HG03045 (cell line): ENCODE data around the gene IL34.

Experiments used
- ATAC-seq: cut with Tn5 transposase; IDR thresholded peaks from one replicate; pipeline ENCODE4 v1.9.1; 2021; ENCODE audit warnings: mild to moderate bottlenecking, moderate library complexity; ENCODE audit not compliant: unreplicated experiment

IL34 gene

GRCh38 chr16:70676675-70677498 lies 30.5 kb downstream of the IL34 start:
- no peak for ATAC-seq

- no peak for ATAC-seq
Measured at GRCh38 chr16:70677499-70678120, 31.3 kb downstream of the IL34 start.

- no peak for ATAC-seq
Measured at GRCh38 chr16:70678121-70678897, 31.9 kb downstream of the IL34 start.

GRCh38 chr16:70678898-70679670 lies 32.7 kb downstream of the IL34 start:
- ATAC-seq = no peak

- no peak for ATAC-seq
Measured at GRCh38 chr16:70679671-70680494, 33.5 kb downstream of the IL34 start.

- no peak for ATAC-seq
Measured at GRCh38 chr16:70680495-70681381, 34.4 kb downstream of the IL34 start.

GRCh38 chr16:70681382-70682238 lies 35.3 kb downstream of the IL34 start:
- ATAC-seq = no peak

- no peak for ATAC-seq
Measured at GRCh38 chr16:70682239-70683145, 36.1 kb downstream of the IL34 start.

- ATAC-seq = no peak
Measured at GRCh38 chr16:70683146-70683944, 37.0 kb downstream of the IL34 start.

- no peak for ATAC-seq
Measured at GRCh38 chr16:70684146-70685060, 38.0 kb downstream of the IL34 start.

GRCh38 chr16:70685061-70685937 lies 38.9 kb downstream of the IL34 start:
- no peak for ATAC-seq

GRCh38 chr16:70685938-70686375 lies 39.6 kb downstream of the IL34 start, which contains the start of gene MTSS2:
Gene MTSS2, minus strand, starts transcription at chr16:70686053. Its CDS starts 262 bp downstream, at chr16:70685791.
- ATAC-seq = no peak

GRCh38 chr16:70686376-70687101 lies 40.2 kb downstream of the IL34 start:
- ATAC-seq = no peak
